B cell (primary cell): Measurements from ENCODE around the gene OR7D2. TPM values are rescaled to one million over a fixed set of nuclear protein-coding genes. Genes with fewer than 3 reads are reported as not detected.

Experiments used
- polyA plus RNA-seq: library from polyadenylated mRNA; depleted of rRNA; stranded (reverse); fragments of >200 nt; gene quantifications from 2 replicates; pipeline ENCODE4 v1.2.3, GENCODE V29; 2012
- total RNA-seq, 2 donors: library from RNA; stranded (reverse); fragments of 120-200 nt in 1 of 2; gene quantifications; 1 replicate in 1 of 2; 2 replicates in 1 of 2; pipeline versions ENCODE4 v1.2.3 to v1.2.4, GENCODE V29; 2013 to 2022

Gene OR7D2
- total and polyA plus RNA-seq, 2 donors (not counting 1 experiment from before 2014, with no cell fraction given) = 0.07 TPM; not detected in 1

Other genes with a start within 250 kb of the OR7D2 start
- 1.0 and 1.1 TPM in 2 replicates for gene MUC16, start 168.6 kb upstream of the OR7D2 start, total RNA-seq
- 0.14 and 0.91 TPM in 2 replicates for gene MUC16, start 168.6 kb upstream of the OR7D2 start, polyA plus RNA-seq
- gene OR1M1, start 91.9 kb upstream of the OR7D2 start, total RNA-seq = not detected in 2 replicates
- not detected in 2 replicates for gene OR1M1, start 91.9 kb upstream of the OR7D2 start, polyA plus RNA-seq
- gene OR7G2, start 71.5 kb upstream of the OR7D2 start, total RNA-seq = not detected in 2 replicates
- gene OR7G2, start 71.5 kb upstream of the OR7D2 start, polyA plus RNA-seq = not detected in 2 replicates
- not detected in 2 replicates for gene OR7G1, start 63.2 kb upstream of the OR7D2 start, total RNA-seq
- gene OR7G1, start 63.2 kb upstream of the OR7D2 start, polyA plus RNA-seq = not detected in 2 replicates
- not detected in 2 replicates for gene OR7G3, start 52.0 kb upstream of the OR7D2 start, total RNA-seq
- gene OR7G3, start 52.0 kb upstream of the OR7D2 start, polyA plus RNA-seq = not detected in 2 replicates
- 60.6 and 65.2 TPM in 2 replicates for gene ZNF317, start 38.6 kb upstream of the OR7D2 start, total RNA-seq
- 31.6 and 43.3 TPM in 2 replicates for gene ZNF317, start 38.6 kb upstream of the OR7D2 start, polyA plus RNA-seq
- gene OR7D4, start 40.6 kb downstream of the OR7D2 start, total RNA-seq = not detected in 2 replicates
- not detected in 2 replicates for gene OR7D4, start 40.6 kb downstream of the OR7D2 start, polyA plus RNA-seq
- not detected in 2 replicates for gene OR7E24, start 72.0 kb downstream of the OR7D2 start, total RNA-seq
- not detected in 2 replicates for gene OR7E24, start 72.0 kb downstream of the OR7D2 start, polyA plus RNA-seq
- 17.3 and 22.0 TPM in 2 replicates for gene ZNF699, start 130.9 kb downstream of the OR7D2 start, total RNA-seq
- gene ZNF699, start 130.9 kb downstream of the OR7D2 start, polyA plus RNA-seq = 5.2 and 11.1 TPM in 2 replicates
- gene ZNF559, start 145.2 kb downstream of the OR7D2 start, total RNA-seq = 49.3 and 60.9 TPM in 2 replicates
- gene ZNF559, start 145.2 kb downstream of the OR7D2 start, polyA plus RNA-seq = 19.9 and 23.9 TPM in 2 replicates
- 1.1 and 2.8 TPM in 2 replicates for gene ZNF177, start 184.0 kb downstream of the OR7D2 start, total RNA-seq
- 2.1 and 2.5 TPM in 2 replicates for gene ZNF177, start 184.0 kb downstream of the OR7D2 start, polyA plus RNA-seq